ENCODE data around the gene VPREB3.

Gene VPREB3

GRCh38 chr22:23750367-23750713, 3.9 kb downstream of the VPREB3 start:
- Histone ChIP-seq H3K9me2 (replicated peaks; ENCODE audit: insufficient read depth, low read length) (no peaks in the 10 kb centered on the region), H3K27me3 (ENCODE audit: low read length) (no peaks in the 10 kb centered on the region), H3K9ac (ENCODE audit: low read length) (peak overlapping the region; percentile 93), H3F3A (ENCODE audit: insufficient read depth) (peaks cover 37% of the 10 kb centered on the region), H3K27ac (ENCODE audit: low read depth, low read length) (0 out of 2 replicates have a peak overlapping the region, but pooled peaks have one; percentile 13), H4K20me1 (ENCODE audit: low read depth, low read length) (no peaks in the 10 kb centered on the region), H3K36me3 (ENCODE audit: low read length) (no peaks in the 10 kb centered on the region), H3K79me2 (ENCODE audit: insufficient read depth, low read length) (peaks cover 7% of the 10 kb centered on the region; the same call in 1 of the 2 replicates), H3K9me3 (ENCODE audit: insufficient read depth, low read length) (no peaks in the 10 kb centered on the region), H3K4me2 (ENCODE audit: low read depth, low read length, poor library complexity, severe bottlenecking) (peak overlapping the region; percentile 90), H3K4me3 (ENCODE audit: insufficient read depth, low read length, poor library complexity, severe bottlenecking) (peak overlapping the region; percentile 59), H2AFZ (ENCODE audit: low read depth, low read length, severe bottlenecking) (no peak overlapping the region)
- TF ChIP-seq CTCF (IDR thresholded peaks at IDR 0.05; ENCODE audit: insufficient read depth, low read length, poor library complexity, severe bottlenecking) = no peak
- TF ChIP-seq EZH2phosphoT487 (conservative IDR thresholded peaks at IDR 0.05; ENCODE audit: low read length) = no peak

- H4K20me1 ChIP-seq (ENCODE audit: low read depth, low read length) = no peaks in the 10 kb centered on the region
- H3K4me3 ChIP-seq (ENCODE audit: insufficient read depth, low read length, poor library complexity, severe bottlenecking) = peak overlapping the region; percentile 59
- no peak overlapping the region; the same call in 1 of the 2 replicates for H3K9ac ChIP-seq (ENCODE audit: low read length)
- TF ChIP-seq CTCF (IDR thresholded peaks at IDR 0.05; ENCODE audit: insufficient read depth, low read length, poor library complexity, severe bottlenecking) (no peak), EZH2phosphoT487 (conservative IDR thresholded peaks at IDR 0.05; ENCODE audit: low read length) (no peak)
- peak overlapping the region; percentile 90 for H3K4me2 ChIP-seq (ENCODE audit: low read depth, low read length, poor library complexity, severe bottlenecking)
- H3K79me2 ChIP-seq (ENCODE audit: insufficient read depth, low read length) = peaks cover 7% of the 10 kb centered on the region; the same call in 1 of the 2 replicates
- H3K27ac ChIP-seq (ENCODE audit: low read depth, low read length) = no peak overlapping the region
- no peaks in the 10 kb centered on the region for H3K9me2 ChIP-seq (replicated peaks; ENCODE audit: insufficient read depth, low read length)
- H3K27me3 ChIP-seq (ENCODE audit: low read length) = no peaks in the 10 kb centered on the region
- H3K9me3 ChIP-seq (ENCODE audit: insufficient read depth, low read length) = no peaks in the 10 kb centered on the region
- peaks cover 32% of the 10 kb centered on the region for H3F3A ChIP-seq (ENCODE audit: insufficient read depth)
- H2AFZ ChIP-seq (ENCODE audit: low read depth, low read length, severe bottlenecking) = no peak overlapping the region
- H3K36me3 ChIP-seq (ENCODE audit: low read length) = no peaks in the 10 kb centered on the region
Measured at GRCh38 chr22:23749841-23750301, 4.4 kb downstream of the VPREB3 start.

- no peaks in the 10 kb centered on the region for H3K27me3 ChIP-seq (ENCODE audit: low read length)
Measured at GRCh38 chr22:23745791-23746190, 8.4 kb downstream of the VPREB3 start.

More at GRCh38 chr22:23745791-23746190, 8.4 kb downstream of the VPREB3 start:
- H3K79me2 ChIP-seq (ENCODE audit: insufficient read depth, low read length) = no peaks in the 10 kb centered on the region
- H4K20me1 ChIP-seq (ENCODE audit: low read depth, low read length) = no peaks in the 10 kb centered on the region
- H3K27ac ChIP-seq (ENCODE audit: low read depth, low read length) = no peak overlapping the region
- no peaks in the 10 kb centered on the region for H3K9me3 ChIP-seq (ENCODE audit: insufficient read depth, low read length)
- H3K9ac ChIP-seq (ENCODE audit: low read length) = no peak overlapping the region
- H3K36me3 ChIP-seq (ENCODE audit: low read length) = no peaks in the 10 kb centered on the region
- TF ChIP-seq CTCF (IDR thresholded peaks at IDR 0.05; ENCODE audit: insufficient read depth, low read length, poor library complexity, severe bottlenecking) (no peak), EZH2phosphoT487 (conservative IDR thresholded peaks at IDR 0.05; ENCODE audit: low read length) (no peak)
- H3K4me2 ChIP-seq (ENCODE audit: low read depth, low read length, poor library complexity, severe bottlenecking) = no peak overlapping the region
- H3F3A ChIP-seq (ENCODE audit: insufficient read depth) = no peaks in the 10 kb centered on the region
- no peak overlapping the region for H2AFZ ChIP-seq (ENCODE audit: low read depth, low read length, severe bottlenecking)
- no peaks in the 10 kb centered on the region for H3K9me2 ChIP-seq (replicated peaks; ENCODE audit: insufficient read depth, low read length)
- no peak overlapping the region for H3K4me3 ChIP-seq (ENCODE audit: insufficient read depth, low read length, poor library complexity, severe bottlenecking)
